K562 (cell line): ENCODE data around the gene UTS2R. TPM values are rescaled to one million over a fixed set of nuclear protein-coding genes. Genes with fewer than 3 reads are reported as not detected.

ENCODE experiments used
- ATAC-seq: fragments of 200-7000 bp; cut with Tn5 transposase; 3 replicates; pipeline ENCODE4 v1.9.1; 2020; ENCODE audit warnings: moderate library complexity
- BruUV-seq: library from RNA; stranded (reverse); fragments of 400-500 nt; replicated peaks from 2 replicates; lab custom pipeline; 2021; lab: Mats Ljungman, UMichigan
- CTCF ChIA-PET: fragments of 300-600 bp; formaldehyde crosslinking; extraction: SDS; loops from one replicate; lab custom pipeline; 2021; ENCODE audit warnings: low intra/inter-chr PET ratio; lab: Yijun Ruan, JAX
- POLR2A ChIA-PET: fragments of 300-600, 350-650 bp; sonication (Branson Sonifier 250); formaldehyde crosslinking; extraction: SDS; loops from one replicate; lab custom pipeline; 2021; ENCODE audit warnings: antibody characterized with exemption, inconsistent platforms; lab: Yijun Ruan, JAX
- DNase-seq, 4 experiments: peaks; one replicate each; pipeline versions ENCODE4 v3.0.0 to v3.0.0-alpha.2; 2011 to 2018; ENCODE audit warnings: low spot score in 3 of 4, mixed read lengths in 3 of 4; ENCODE audit errors: extremely low read depth in 1 of 4
- FAIRE-seq: peaks from 2 replicates; lab custom pipeline; 2011; peaks lifted over from hg19 to GRCh38; lab: Jason Lieb, UNC
- H2AFZ ChIP-seq: 2 replicates; pipeline ENCODE4 v1.6.0; 2011; ENCODE audit warnings: low read depth, low read length, control low read depth, inconsistent platforms
- H3K27ac ChIP-seq: fragments of 200-600 bp; 3 replicates; pipeline ENCODE4 v1.8.0; 2011; ENCODE audit warnings: low read depth, mild to moderate bottlenecking, control low read depth, inconsistent platforms, low read length, moderate library complexity, mixed read lengths; ENCODE audit errors: extremely low read depth
- H3K27me3 ChIP-seq, 2 experiments: fragments of 300-600 bp in 1 of 2; 2 replicates in 1 of 2; 3 replicates in 1 of 2; pipeline versions ENCODE4 v1.6.0 to v1.8.0; 2011; ENCODE audit warnings: inconsistent platforms in 2 of 2, low read length in 2 of 2, mild to moderate bottlenecking in 1 of 2, mixed read lengths in 1 of 2, moderate library complexity in 1 of 2; ENCODE audit not compliant: control insufficient read depth in 2 of 2, insufficient read depth in 2 of 2
- H3K36me3 ChIP-seq: fragments of 300-600 bp; 3 replicates; pipeline ENCODE4 v1.8.0; 2011; ENCODE audit warnings: mild to moderate bottlenecking, low read length, inconsistent platforms; ENCODE audit not compliant: control insufficient read depth, insufficient read depth
- H3K4me1 ChIP-seq, 2 experiments: fragments of 200-600 bp in 1 of 2; replicated peaks in 1 of 2; 2 replicates in 1 of 2; 3 replicates in 1 of 2; pipeline versions ENCODE4 v1.5.1 to v1.8.0; 2011; ENCODE audit warnings: inconsistent platforms in 2 of 2, low read length in 2 of 2, mild to moderate bottlenecking in 1 of 2, mixed read lengths in 1 of 2, moderate library complexity in 1 of 2; ENCODE audit not compliant: control insufficient read depth in 2 of 2, insufficient read depth in 2 of 2
- H3K4me2 ChIP-seq: 2 replicates; pipeline ENCODE4 v1.6.1; 2011; ENCODE audit warnings: low read length, control low read depth, inconsistent platforms, mixed read lengths; ENCODE audit not compliant: insufficient read depth
- H3K4me3 ChIP-seq: fragments of 200-600 bp; sonication (generic), shearing (Covaris generic); 2 replicates; pipeline ENCODE4 v1.5.1; 2016; ENCODE audit warnings: control low read depth, inconsistent platforms
- H3K79me2 ChIP-seq: fragments of 200-600 bp; 3 replicates; pipeline ENCODE4 v1.8.0; 2011; ENCODE audit warnings: low read length, inconsistent platforms; ENCODE audit not compliant: control insufficient read depth, insufficient read depth
- H3K9ac ChIP-seq, 2 experiments: 2 replicates each; pipeline versions ENCODE4 v1.6.0 to v1.6.1; 2011; ENCODE audit warnings: low read depth in 2 of 2, low read length in 2 of 2, control low read depth in 1 of 2, inconsistent platforms in 1 of 2, mild to moderate bottlenecking in 1 of 2, mixed read lengths in 1 of 2; ENCODE audit not compliant: insufficient read depth in 1 of 2
- H3K9me1 ChIP-seq: one replicate; pipeline ENCODE4 v1.6.0; 2011; ENCODE audit warnings: inconsistent platforms, mild to moderate bottlenecking, low read length, moderate library complexity; ENCODE audit not compliant: control insufficient read depth, insufficient read depth
- H3K9me3 ChIP-seq: replicated peaks from 2 replicates; pipeline ENCODE4 v1.5.1; 2011; ENCODE audit warnings: low read depth, low read length, inconsistent platforms; ENCODE audit not compliant: control insufficient read depth, insufficient read depth
- H4K20me1 ChIP-seq: replicated peaks from 2 replicates; pipeline ENCODE4 v1.6.1; 2011; ENCODE audit warnings: low read length, inconsistent platforms, mixed read lengths; ENCODE audit not compliant: control insufficient read depth, insufficient read depth
- ATF6 ChIP-seq: sonication (generic); formaldehyde crosslinking; IDR thresholded peaks from 2 replicates; pipeline ENCODE4 v1.4.0; 2020; ENCODE audit warnings: mild to moderate bottlenecking, missing genetic modification reagents
- ATF7 ChIP-seq: fragments of 450-650 bp; IDR thresholded peaks from 2 replicates; pipeline ENCODE4 v1.7.1; 2014; ENCODE audit warnings: mild to moderate bottlenecking, moderate library complexity
- CCAR2 ChIP-seq: fragments of 200-400 bp; formaldehyde crosslinking; IDR thresholded peaks from 2 replicates; pipeline ENCODE4 v1.6.1; 2017; ENCODE audit warnings: mild to moderate bottlenecking, low read depth, low read length
- HDAC2 ChIP-seq: fragments of 450-650 bp; IDR thresholded peaks from 2 replicates; pipeline ENCODE4 v1.6.1; 2016; ENCODE audit warnings: mild to moderate bottlenecking
- MCM2 ChIP-seq: fragments of 450-650 bp; IDR thresholded peaks from 2 replicates; pipeline ENCODE4 v1.6.1; 2017; ENCODE audit warnings: low read depth, mild to moderate bottlenecking
- PHF8 ChIP-seq: fragments of 200-600 bp; sonication (generic); IDR thresholded peaks from 2 replicates; pipeline ENCODE4 v1.6.1; 2012; ENCODE audit warnings: mixed run types, mild to moderate bottlenecking, inconsistent platforms, low read length, moderate library complexity, borderline replicate concordance
- PRMT5 ChIP-seq: sonication (generic); formaldehyde crosslinking; IDR thresholded peaks from 2 replicates; pipeline ENCODE4 v1.5.0; 2020; ENCODE audit warnings: missing genetic modification reagents
- TRIM25 ChIP-seq: fragments of 450-650 bp; IDR thresholded peaks from 2 replicates; pipeline ENCODE4 v1.7.0; 2016; ENCODE audit warnings: borderline replicate concordance
- WGBS: fragments of 100-300 bp; shearing (Covaris generic); methylation state at CpG from one replicate; pipeline ENCODE4 v1.1.6; 2016; ENCODE audit warnings: low coverage, mixed read lengths; ENCODE audit not compliant: insufficient coverage; ENCODE audit errors: missing lambda C conversion rate; 5-methylcytosine and 5-hydroxymethylcytosine counted together
- in situ Hi-C: fragments of 300-500 bp; cut with MboI; formaldehyde crosslinking; loops from 4 replicates; pipeline ENCODE4 v1.15.0; 2018; ENCODE audit warnings: inconsistent platforms, mixed read lengths
- intact Hi-C: fragments of 100-400 bp; cut with micrococcal nuclease; formaldehyde crosslinking; loops from 2 replicates; pipeline ENCODE4 v1.14.2; 2022
- polyA plus RNA-seq, 8 experiments: library from polyadenylated mRNA; depleted of rRNA in 4 of 8; stranded (reverse) in 5 of 8; unstranded in 3 of 8; fragments of >200 nt; fragmentation: Nextera tagmentation in 2 of 8; fragmentation: Illumina TruSeq in 1 of 8; extraction: Ambion mirVana in 2 of 8; extraction: Trizol in 1 of 8; gene quantifications; 2 replicates each; pipeline versions ENCODE4 v1.2.1 to v1.2.3, GENCODE V29; 2011 to 2014; ENCODE audit warnings: inconsistent platforms in 1 of 8, missing spikeins in 1 of 8
- total RNA-seq, 7 experiments: library from RNA; depleted of rRNA in 6 of 7; stranded (reverse); fragments of >200 nt in 6 of 7; fragmentation: Illumina TruSeq in 2 of 7; extraction: Trizol in 2 of 7; gene quantifications; 2 replicates each; pipeline versions ENCODE4 v1.2.1 to v1.2.3, GENCODE V29; 2011 to 2021; ENCODE audit warnings: low replicate concordance in 1 of 7

The UTS2R gene
- total and polyA plus RNA-seq, 9 of the 15 experiments (the other 6 are each of a cell fraction or from before 2014, with no cell fraction given) = 0.22 TPM; not detected in 8

GRCh38 chr17:82392209-82392920 lies 20.8 kb downstream of the UTS2R start:
- 89% methylated on average over 23 of the region's 28 CpGs for WGBS
- Histone ChIP-seq H3K27ac (no peak overlapping the region), H3K9me1 (no peaks in the 10 kb centered on the region), H3K27me3 (no peaks in the 10 kb centered on the region), H3K36me3 (peaks cover 26% of the 10 kb centered on the region; the same call in 2 of the 3 replicates), H3K9me3 (no peaks in the 10 kb centered on the region), H3K9ac (no peak overlapping the region), H2AFZ (no peak overlapping the region), H3K4me1 (peaks cover 0 to 33% of the 10 kb centered on the region in 2 experiments; a peak in 3 of 5 replicates), H3K4me2 (no peak overlapping the region), H3K4me3 (no peak overlapping the region), H4K20me1 (no peaks in the 10 kb centered on the region), H3K79me2 (no peaks in the 10 kb centered on the region)
- DNase-seq (no peak), ATAC-seq (no peak), FAIRE-seq (no peak)
- CTCF ChIA-PET = no interaction called here
- in situ Hi-C loops = no loop called here
- POLR2A ChIA-PET = interaction anchor here (0.9 kb wide), 1 partner anchor 11 kb away, joined by 3 read pairs; no protein-coding TSS in a partner anchor
- intact Hi-C loops = no loop called here
- TF ChIP-seq MCM2 = no peak
- TF ChIP-seq CCAR2 = no peak
- TF ChIP-seq PRMT5 (CRISPR knock-in tag) = no peak
- TF ChIP-seq HDAC2 = no peak
- no peak for TF ChIP-seq ATF7
- no TSS peak for BruUV-seq

GRCh38 chr17:82392941-82393340 lies 21.4 kb downstream of the UTS2R start:
- no peaks in the 10 kb centered on the region for H4K20me1 ChIP-seq
- BruUV-seq = no TSS peak
- no peaks in the 10 kb centered on the region for H3K9me1 ChIP-seq
- DNase-seq = no peak
- 78% methylated on average over 13 of the region's 15 CpGs for WGBS
- intact Hi-C loops (no loop called here), in situ Hi-C loops (no loop called here)
- peaks cover 0 to 33% of the 10 kb centered on the region in 2 experiments; a peak in 2 of 5 replicates for H3K4me1 ChIP-seq
- H3K9me3 ChIP-seq = no peaks in the 10 kb centered on the region
- H3K79me2 ChIP-seq = no peaks in the 10 kb centered on the region
- peaks cover 26% of the 10 kb centered on the region; the same call in 2 of the 3 replicates for H3K36me3 ChIP-seq
- no peak overlapping the region for H2AFZ ChIP-seq
- H3K4me3 ChIP-seq = no peak overlapping the region
- no peak overlapping the region for H3K4me2 ChIP-seq
- no peak for ATAC-seq
- no peak overlapping the region for H3K27ac ChIP-seq
- no peaks in the 10 kb centered on the region for H3K27me3 ChIP-seq
- CTCF ChIA-PET = no interaction called here
- POLR2A ChIA-PET = no interaction called here
- 0 out of 4 replicates have a peak overlapping the region, but pooled peaks of 1 of the 2 experiments have one; percentile 56 for H3K9ac ChIP-seq
- no peak for FAIRE-seq
- TF ChIP-seq PHF8 (no peak), TRIM25 (no peak), ATF6 (CRISPR knock-in tag) (no peak)
